ENCODE data around the gene KRT16.

DNA sequence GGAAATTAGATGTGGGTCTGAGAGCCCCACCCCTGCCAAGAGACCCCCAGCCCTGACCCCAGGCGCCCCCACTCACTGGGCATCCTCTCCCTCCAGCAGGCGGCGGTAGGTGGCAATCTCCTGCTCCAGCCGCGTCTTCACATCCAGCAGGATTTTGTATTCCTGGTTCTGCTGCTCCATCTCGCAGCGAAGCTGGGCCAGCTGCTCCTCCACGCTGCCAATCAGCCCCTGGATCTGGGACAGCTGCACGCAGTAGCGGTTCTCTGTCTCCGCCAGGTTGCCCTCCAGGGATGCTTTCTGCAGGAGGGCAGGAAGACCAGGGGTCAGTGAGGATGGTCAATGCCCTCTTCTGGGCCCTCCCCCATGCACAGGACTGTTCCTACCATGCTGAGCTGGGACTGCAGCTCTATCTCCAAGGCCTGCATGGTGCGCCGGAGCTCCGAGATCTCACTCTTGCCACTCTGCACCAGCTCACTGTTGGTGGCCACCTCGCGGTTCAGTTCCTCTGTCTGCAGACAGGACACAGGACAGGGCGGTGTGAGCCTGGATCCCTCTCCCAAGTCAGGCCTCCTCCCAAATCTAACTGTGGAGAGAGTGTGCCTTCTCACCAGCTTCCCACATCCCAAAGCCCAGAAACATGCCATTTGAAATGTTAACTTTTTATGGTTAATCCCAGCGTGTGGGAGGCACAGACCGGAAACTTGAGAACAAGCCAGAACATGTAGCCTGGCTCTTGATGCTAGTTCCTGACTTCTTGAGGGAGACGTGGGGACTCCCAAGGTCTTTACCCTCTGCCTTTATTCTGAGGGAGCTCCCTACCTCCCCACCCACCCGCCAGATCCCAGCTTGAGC, 8.2 kb upstream of the KRT16 start:
- TF ChIP-seq POLR2A (IDR thresholded peaks at IDR 0.05; ENCODE audit: low read length), result no peak
- no peak for TF ChIP-seq GATA1 (IDR thresholded peaks at IDR 0.05; ENCODE audit: low read depth, low read length)

Measured in erythroblast (primary cell).